Activated naive CD4-positive, alpha-beta T cell treated with anti-CD3 and anti-CD28 coated beads, Interleukin-2, amount 50 U/mL, for 24 hours (primary cell): ENCODE results near the gene PTAR1.
A peak's percentile ranks its signal among the peaks of the same experiment; 100 is the strongest.
"Not testable (repeated sequence)": the region's sequence is repeated elsewhere in the genome, so short reads cannot be mapped to it uniquely, and the experiment has no call there.

Experiments
- H3K27ac Mint-ChIP-seq: one replicate; pipeline ENCODE4 v1.8.0; 2021; ENCODE audit warnings: mild to moderate bottlenecking, mixed read lengths
- H3K27me3 Mint-ChIP-seq: one replicate; pipeline ENCODE4 v1.8.0; 2021; ENCODE audit warnings: mixed read lengths
- H3K36me3 Mint-ChIP-seq: one replicate; pipeline ENCODE4 v1.8.0; 2021; ENCODE audit warnings: mixed read lengths
- H3K4me1 Mint-ChIP-seq: one replicate; pipeline ENCODE4 v1.8.0; 2021; ENCODE audit warnings: mixed read lengths
- H3K4me3 Mint-ChIP-seq: one replicate; pipeline ENCODE4 v1.8.0; 2021; ENCODE audit warnings: mild to moderate bottlenecking, mixed read lengths
- H3K9me3 Mint-ChIP-seq: one replicate; pipeline ENCODE4 v1.8.0; 2021; ENCODE audit warnings: mixed read lengths

Gene PTAR1

GRCh38 chr9:69759421-69760277, at the start of gene PTAR1:
TSS of gene PTAR1 (minus strand) at chr9:69760011. CDS start at chr9:69759938, 73 bp downstream.
- Mint-ChIP-seq H3K27ac (peak within 1 kb of the TSS; percentile 95), H3K4me1 (peaks cover 38% of the 10 kb centered on the region), H3K27me3 (no peaks in the 10 kb centered on the region), H3K4me3 (peak within 1 kb of the TSS; percentile 99), H3K36me3 (peaks cover 10% of the 10 kb centered on the region), H3K9me3 (no peaks in the 10 kb centered on the region)

GRCh38 chr9:69809304-69809863, 49.6 kb upstream of the PTAR1 start:
- Mint-ChIP-seq H3K27me3 (peaks cover 2% of the 10 kb centered on the region), H3K36me3 (no peaks in the 10 kb centered on the region), H3K4me3 (no peak overlapping the region), H3K27ac (no peak overlapping the region), H3K4me1 (no peaks in the 10 kb centered on the region), H3K9me3 (no peaks in the 10 kb centered on the region)

- Mint-ChIP-seq H3K27me3 (peaks cover 2% of the 10 kb centered on the region), H3K9me3 (no peaks in the 10 kb centered on the region), H3K4me1 (no peaks in the 10 kb centered on the region), H3K27ac (no peak overlapping the region), H3K4me3 (no peak overlapping the region), H3K36me3 (no peaks in the 10 kb centered on the region)
Observed at GRCh38 chr9:69806627-69807026, 46.8 kb upstream of the PTAR1 start.

GRCh38 chr9:69805962-69806515, 46.2 kb upstream of the PTAR1 start:
- Mint-ChIP-seq H3K9me3 (no peaks in the 10 kb centered on the region), H3K27ac (no peak overlapping the region), H3K36me3 (no peaks in the 10 kb centered on the region), H3K27me3 (peaks cover 2% of the 10 kb centered on the region), H3K4me3 (no peak overlapping the region), H3K4me1 (no peaks in the 10 kb centered on the region)

GRCh38 chr9:69801989-69802388, 42.2 kb upstream of the PTAR1 start:
- no peaks in the 10 kb centered on the region for H3K9me3 Mint-ChIP-seq
- H3K4me1 Mint-ChIP-seq: no peaks in the 10 kb centered on the region
- H3K36me3 Mint-ChIP-seq: no peaks in the 10 kb centered on the region
- H3K4me3 Mint-ChIP-seq: no peak overlapping the region
- H3K27ac Mint-ChIP-seq: no peak overlapping the region
- peaks cover 2% of the 10 kb centered on the region for H3K27me3 Mint-ChIP-seq

GRCh38 chr9:69800027-69800426, 40.2 kb upstream of the PTAR1 start:
- not testable (repeated sequence) for H3K27me3 Mint-ChIP-seq, H3K27ac Mint-ChIP-seq, H3K4me1 Mint-ChIP-seq, H3K36me3 Mint-ChIP-seq, H3K4me3 Mint-ChIP-seq, H3K9me3 Mint-ChIP-seq

GRCh38 chr9:69799521-69799920, 39.7 kb upstream of the PTAR1 start:
- not testable (repeated sequence) for H3K9me3 Mint-ChIP-seq, H3K36me3 Mint-ChIP-seq, H3K27me3 Mint-ChIP-seq, H3K4me3 Mint-ChIP-seq, H3K4me1 Mint-ChIP-seq, H3K27ac Mint-ChIP-seq

- Mint-ChIP-seq H3K4me3 (no peak overlapping the region), H3K27me3 (peaks cover 2% of the 10 kb centered on the region), H3K36me3 (no peaks in the 10 kb centered on the region), H3K9me3 (no peaks in the 10 kb centered on the region), H3K27ac (no peak overlapping the region), H3K4me1 (no peaks in the 10 kb centered on the region)
Observed at GRCh38 chr9:69798744-69799143, 38.9 kb upstream of the PTAR1 start.

GRCh38 chr9:69797675-69798074, 37.9 kb upstream of the PTAR1 start:
- Mint-ChIP-seq H3K4me3 (no peak overlapping the region), H3K27ac (no peak overlapping the region), H3K9me3 (no peaks in the 10 kb centered on the region), H3K4me1 (no peaks in the 10 kb centered on the region), H3K36me3 (no peaks in the 10 kb centered on the region), H3K27me3 (peaks cover 2% of the 10 kb centered on the region)

- Mint-ChIP-seq H3K9me3 (no peaks in the 10 kb centered on the region), H3K27me3 (peaks cover 8% of the 10 kb centered on the region), H3K36me3 (no peaks in the 10 kb centered on the region), H3K4me1 (no peaks in the 10 kb centered on the region), H3K27ac (no peak overlapping the region), H3K4me3 (no peak overlapping the region)
Observed at GRCh38 chr9:69794356-69794755, 34.5 kb upstream of the PTAR1 start.

- Mint-ChIP-seq H3K4me1 (no peaks in the 10 kb centered on the region), H3K4me3 (no peak overlapping the region)
Observed at GRCh38 chr9:69785757-69786156, 25.9 kb upstream of the PTAR1 start.

GRCh38 chr9:69773258-69773657, 13.4 kb upstream of the PTAR1 start:
- H3K9me3 Mint-ChIP-seq: no peaks in the 10 kb centered on the region
- no peak overlapping the region for H3K4me3 Mint-ChIP-seq
- H3K27ac Mint-ChIP-seq: no peak overlapping the region
- H3K27me3 Mint-ChIP-seq: no peaks in the 10 kb centered on the region
- H3K36me3 Mint-ChIP-seq: no peaks in the 10 kb centered on the region
- no peaks in the 10 kb centered on the region for H3K4me1 Mint-ChIP-seq

More at GRCh38 chr9:69785757-69786156, 25.9 kb upstream of the PTAR1 start:
- Mint-ChIP-seq H3K9me3 (no peaks in the 10 kb centered on the region), H3K36me3 (peaks cover 1% of the 10 kb centered on the region), H3K27ac (no peak overlapping the region), H3K27me3 (peaks cover 7% of the 10 kb centered on the region)

- Mint-ChIP-seq H3K27me3 (no peaks in the 10 kb centered on the region), H3K4me3 (no peak overlapping the region), H3K9me3 (no peaks in the 10 kb centered on the region), H3K4me1 (no peaks in the 10 kb centered on the region), H3K36me3 (no peaks in the 10 kb centered on the region), H3K27ac (no peak overlapping the region)
Observed at GRCh38 chr9:69771775-69772418, 12.1 kb upstream of the PTAR1 start.

- Mint-ChIP-seq H3K9me3 (no peaks in the 10 kb centered on the region), H3K27me3 (no peaks in the 10 kb centered on the region), H3K4me3 (no peak overlapping the region), H3K27ac (no peak overlapping the region), H3K4me1 (no peaks in the 10 kb centered on the region), H3K36me3 (no peaks in the 10 kb centered on the region)
Observed at GRCh38 chr9:69768716-69769115, 8.9 kb upstream of the PTAR1 start.

- no peak overlapping the region for H3K4me3 Mint-ChIP-seq
- no peaks in the 10 kb centered on the region for H3K4me1 Mint-ChIP-seq
- H3K27ac Mint-ChIP-seq: no peak overlapping the region
- no peaks in the 10 kb centered on the region for H3K36me3 Mint-ChIP-seq
- H3K9me3 Mint-ChIP-seq: no peaks in the 10 kb centered on the region
- no peaks in the 10 kb centered on the region for H3K27me3 Mint-ChIP-seq
Observed at GRCh38 chr9:69768101-69768500, 8.3 kb upstream of the PTAR1 start.

GRCh38 chr9:69763862-69764261, 4.1 kb upstream of the PTAR1 start:
- not testable (repeated sequence) for H3K4me1 Mint-ChIP-seq, H3K36me3 Mint-ChIP-seq, H3K9me3 Mint-ChIP-seq, H3K4me3 Mint-ChIP-seq, H3K27me3 Mint-ChIP-seq, H3K27ac Mint-ChIP-seq
